Frontal cortex (tissue), 4 donors: ENCODE measurements around the gene LRIT3. TPM values are rescaled to one million over a fixed set of nuclear protein-coding genes. Genes with fewer than 3 reads are reported as not detected.
A peak's percentile ranks its signal among the peaks of the same experiment; 100 is the strongest.

Source experiments
- DNase-seq, 2 donors: peaks; one replicate each; pipeline ENCODE4 v3.0.0; 2012; ENCODE audit warnings: low spot score in 2 of 2
- FAIRE-seq: peaks from 2 replicates; lab custom pipeline; 2012; peaks lifted over from hg19 to GRCh38; lab: Jason Lieb, UNC
- total RNA-seq: library from RNA; depleted of rRNA; stranded (reverse); fragments of >200 nt; gene quantifications from one replicate; pipeline ENCODE4 v1.2.3, GENCODE V29; 2014
- donor health status: control.
- donor health status: control.
- donor health status: control.

Gene LRIT3
- total RNA-seq = not detected

- no peak for FAIRE-seq
- DNase-seq = no peak
These were observed at the start of gene LRIT3 for GRCh38 chr4:109847896-109848442. Gene LRIT3, plus strand, starts transcription at chr4:109848107. Its CDS starts 95 bp downstream, at chr4:109848202.

GRCh38 chr4:109798866-109799265 is 49.0 kb upstream of the LRIT3 start:
- FAIRE-seq (no peak), DNase-seq (no peak)

GRCh38 chr4:109801099-109801789 is 46.7 kb upstream of the LRIT3 start:
- no peak for DNase-seq
- no peak for FAIRE-seq

GRCh38 chr4:109801895-109802319 is 46.0 kb upstream of the LRIT3 start, which contains the start of gene CFI:
Gene CFI, minus strand, starts transcription at chr4:109801999. Its CDS starts 28 bp downstream, at chr4:109801971.
- peak in 1 of 2 donors; percentile 12 for DNase-seq
- FAIRE-seq = no peak

GRCh38 chr4:109803924-109804571 is 43.9 kb upstream of the LRIT3 start:
- FAIRE-seq (no peak), DNase-seq (peak in 1 of 2 donors; percentile 10)

- DNase-seq = no peak
- FAIRE-seq = no peak
These were observed 38.3 kb upstream of the LRIT3 start for GRCh38 chr4:109809655-109810054.

GRCh38 chr4:109810552-109811387 is 37.1 kb upstream of the LRIT3 start:
- no peak for DNase-seq
- no peak for FAIRE-seq

GRCh38 chr4:109811707-109812106 is 36.2 kb upstream of the LRIT3 start:
- no peak for FAIRE-seq

GRCh38 chr4:109815151-109816081 is 32.5 kb upstream of the LRIT3 start, which contains the start of gene GAR1:
Gene GAR1, plus strand, starts transcription at chr4:109815762. Its CDS starts 403 bp downstream, at chr4:109816165.
- FAIRE-seq (no peak), DNase-seq (peak; percentile 74 to 86)

More at GRCh38 chr4:109811707-109812106, 36.2 kb upstream of the LRIT3 start:
- no peak for DNase-seq

- no peak for FAIRE-seq
- no peak for DNase-seq
These were observed 31.8 kb upstream of the LRIT3 start for GRCh38 chr4:109816082-109816442.

GRCh38 chr4:109816894-109817293 is 31.0 kb upstream of the LRIT3 start:
- DNase-seq (no peak), FAIRE-seq (no peak)

GRCh38 chr4:109818268-109818667 is 29.6 kb upstream of the LRIT3 start:
- FAIRE-seq (no peak), DNase-seq (no peak)

GRCh38 chr4:109820563-109820962 is 27.3 kb upstream of the LRIT3 start:
- DNase-seq (no peak), FAIRE-seq (no peak)

GRCh38 chr4:109821185-109821584 is 26.7 kb upstream of the LRIT3 start:
- DNase-seq (no peak), FAIRE-seq (no peak)

- DNase-seq (peak in 1 of 2 donors; percentile 12), FAIRE-seq (peak; percentile 67)
These were observed 21.2 kb upstream of the LRIT3 start for GRCh38 chr4:109826719-109827118.

- DNase-seq (no peak), FAIRE-seq (no peak)
These were observed 20.2 kb upstream of the LRIT3 start, which contains the start of gene RRH for GRCh38 chr4:109827672-109828071. Gene RRH, plus strand, starts transcription at chr4:109827972. Its CDS starts 56 bp downstream, at chr4:109828028.

GRCh38 chr4:109833756-109834155 is 14.2 kb upstream of the LRIT3 start:
- DNase-seq (no peak), FAIRE-seq (no peak)

GRCh38 chr4:109836985-109837384 is 10.9 kb upstream of the LRIT3 start:
- no peak for FAIRE-seq
- DNase-seq = no peak
